Superior temporal gyrus (tissue), 1 donor: ENCODE results near the gene E2F1.
"Not testable (repeated sequence)": the region's sequence is repeated elsewhere in the genome, so short reads cannot be mapped to it uniquely, and the experiment has no call there.

Source experiments
- DNase-seq: peaks from one replicate; pipeline ENCODE4 v3.0.0-alpha.2; 2016; ENCODE audit errors: extremely low spot score

Gene E2F1

GRCh38 chr20:33658929-33659328 is 27.3 kb downstream of the E2F1 start:
- no peak for DNase-seq

DNA sequence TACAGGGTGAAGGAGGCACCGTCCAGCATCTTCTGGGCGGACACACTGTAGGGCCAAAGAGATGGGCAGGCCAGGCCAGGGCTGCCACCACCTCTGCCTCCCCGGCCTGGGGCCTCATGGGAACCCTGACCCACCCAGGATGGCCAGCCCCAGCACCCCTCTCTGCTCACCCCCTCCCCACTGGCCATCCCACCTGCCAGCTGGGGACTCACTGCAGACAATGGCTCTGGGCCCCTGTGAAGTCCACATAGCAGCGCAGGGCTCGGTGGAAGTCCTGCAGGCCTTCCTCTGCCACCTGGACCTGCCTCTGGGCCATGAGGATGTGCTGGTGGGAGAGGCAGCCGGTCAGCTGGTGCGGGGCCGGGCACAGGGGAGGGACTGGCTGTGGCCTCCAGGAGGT is 27.7 kb downstream of the E2F1 start:
- no peak for DNase-seq

GRCh38 chr20:33657704-33658095 is 28.5 kb downstream of the E2F1 start:
- no peak for DNase-seq

GRCh38 chr20:33656783-33657703 is 29.1 kb downstream of the E2F1 start:
- no peak for DNase-seq

DNA sequence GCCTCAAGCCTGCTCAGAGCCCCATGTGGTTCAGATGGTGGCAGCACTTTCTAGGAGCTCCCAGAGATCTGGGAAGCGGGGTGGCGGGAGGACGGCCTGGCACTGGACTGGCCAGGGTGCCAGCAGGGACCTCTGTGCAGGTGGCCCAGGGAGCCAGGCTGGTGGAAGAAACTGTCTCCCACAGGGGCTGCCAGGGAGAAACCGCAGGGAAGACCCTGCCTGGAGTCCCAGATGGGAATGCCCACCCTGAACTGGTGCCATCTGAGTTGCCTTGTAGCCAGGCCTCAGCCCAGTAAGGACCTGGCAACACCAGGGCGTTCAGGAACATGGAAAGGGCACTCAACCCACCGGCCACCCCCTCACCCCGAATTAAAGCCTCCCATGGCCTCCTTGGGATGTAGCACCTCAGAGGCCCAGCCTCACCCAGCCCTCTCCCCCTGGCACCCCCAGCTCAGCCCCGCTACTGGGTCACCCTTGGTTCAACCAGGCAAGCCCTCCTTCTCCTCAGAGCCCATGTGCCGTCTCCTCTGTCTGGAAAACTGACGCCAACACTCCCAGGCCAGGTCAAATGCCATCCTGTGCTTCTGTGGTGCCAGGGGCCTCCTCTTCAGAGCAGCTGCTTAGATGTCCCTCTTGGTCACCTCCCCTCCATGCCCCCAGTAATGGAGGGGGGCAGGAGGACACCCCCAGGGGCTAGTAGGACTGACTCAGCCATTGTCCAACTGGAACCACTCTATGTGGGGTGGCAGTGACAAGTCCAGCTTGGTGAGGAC is 30.0 kb downstream of the E2F1 start:
- DNase-seq: no peak

GRCh38 chr20:33655164-33655563 is 31.0 kb downstream of the E2F1 start:
- no peak for DNase-seq

DNA sequence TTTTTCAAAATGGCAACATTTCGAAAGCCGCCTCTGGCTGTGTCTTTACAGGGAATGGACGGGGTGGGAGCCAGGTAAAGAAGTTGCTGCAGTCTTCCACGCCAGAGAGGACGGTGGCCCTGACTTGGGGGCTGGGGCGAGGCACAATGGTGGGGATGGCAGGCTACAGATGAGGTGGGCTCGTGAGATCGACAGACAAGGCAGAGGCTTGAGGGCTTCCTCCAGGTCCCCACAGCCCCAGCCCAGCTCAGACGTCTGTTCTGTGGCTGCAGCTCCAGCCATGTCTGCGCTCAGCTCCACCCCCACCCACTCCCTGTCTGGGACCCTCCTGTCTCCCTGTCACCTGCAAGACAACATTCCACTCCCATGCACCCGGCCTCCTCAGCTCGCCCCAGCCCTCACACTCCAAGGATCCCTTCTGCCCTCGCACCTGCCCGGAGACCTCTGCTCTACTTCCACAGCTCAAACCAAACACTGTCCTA is 31.5 kb downstream of the E2F1 start:
- no peak for DNase-seq

GRCh38 chr20:33653900-33654596 is 32.1 kb downstream of the E2F1 start:
- DNase-seq: no peak

DNA sequence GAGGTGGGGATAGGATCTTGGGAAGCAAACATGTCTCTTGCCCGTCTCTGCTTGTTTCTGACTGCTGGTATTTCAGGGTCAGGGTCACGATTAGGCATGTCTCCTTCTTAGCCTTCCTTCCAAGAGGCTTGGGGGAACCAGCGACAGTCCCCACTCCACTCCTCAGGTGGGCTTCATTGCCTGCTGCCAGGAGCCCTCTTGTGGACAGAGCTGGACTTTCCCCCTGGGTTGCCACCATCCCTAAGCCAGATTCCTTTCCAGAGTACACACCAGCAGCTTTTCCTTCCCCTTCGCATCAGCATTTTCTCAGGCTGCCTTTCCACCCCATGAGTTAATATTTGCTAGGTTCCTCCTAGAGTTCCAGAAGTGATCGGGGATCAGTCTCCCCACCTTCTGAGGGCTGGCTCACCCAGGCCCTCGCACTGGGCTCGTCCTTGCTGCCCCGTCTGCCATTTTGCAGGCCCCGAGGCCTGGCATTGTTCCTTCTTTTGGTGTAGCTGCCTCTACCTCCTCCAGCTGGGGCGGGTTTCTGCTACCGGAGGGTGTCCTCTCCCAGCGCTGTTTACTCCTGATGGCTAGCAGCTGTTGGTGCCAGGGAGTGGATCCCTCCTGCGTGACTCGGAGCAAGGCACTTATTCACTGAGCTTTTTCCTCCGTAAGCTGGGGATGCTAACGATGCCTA is 32.8 kb downstream of the E2F1 start:
- peak; percentile 82 for DNase-seq

DNA sequence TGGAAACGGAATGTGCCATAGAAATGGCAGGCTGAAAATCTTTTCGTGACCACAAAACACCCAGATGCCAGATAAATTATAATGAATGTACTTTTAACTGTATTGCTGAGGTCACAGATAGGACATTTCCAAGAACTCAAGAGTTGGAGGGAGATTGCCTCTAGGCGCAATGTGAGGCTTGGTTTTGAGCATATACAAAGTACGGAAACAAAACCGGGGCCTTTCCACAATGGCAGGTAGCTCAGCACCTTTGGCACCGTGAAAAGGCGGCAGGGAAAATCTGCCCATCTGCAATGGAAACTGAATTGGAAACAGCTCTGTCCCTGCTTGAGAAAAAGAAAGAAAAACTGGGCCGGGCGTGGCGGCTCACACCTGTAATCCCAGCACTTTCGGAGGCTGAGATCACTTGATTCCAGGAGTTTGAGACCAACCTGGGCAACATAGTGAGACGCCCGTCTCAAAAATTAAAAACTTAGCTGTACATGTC is 34.6 kb downstream of the E2F1 start:
- no peak for DNase-seq

GRCh38 chr20:33650753-33651561 is 35.2 kb downstream of the E2F1 start:
- no peak for DNase-seq

DNA sequence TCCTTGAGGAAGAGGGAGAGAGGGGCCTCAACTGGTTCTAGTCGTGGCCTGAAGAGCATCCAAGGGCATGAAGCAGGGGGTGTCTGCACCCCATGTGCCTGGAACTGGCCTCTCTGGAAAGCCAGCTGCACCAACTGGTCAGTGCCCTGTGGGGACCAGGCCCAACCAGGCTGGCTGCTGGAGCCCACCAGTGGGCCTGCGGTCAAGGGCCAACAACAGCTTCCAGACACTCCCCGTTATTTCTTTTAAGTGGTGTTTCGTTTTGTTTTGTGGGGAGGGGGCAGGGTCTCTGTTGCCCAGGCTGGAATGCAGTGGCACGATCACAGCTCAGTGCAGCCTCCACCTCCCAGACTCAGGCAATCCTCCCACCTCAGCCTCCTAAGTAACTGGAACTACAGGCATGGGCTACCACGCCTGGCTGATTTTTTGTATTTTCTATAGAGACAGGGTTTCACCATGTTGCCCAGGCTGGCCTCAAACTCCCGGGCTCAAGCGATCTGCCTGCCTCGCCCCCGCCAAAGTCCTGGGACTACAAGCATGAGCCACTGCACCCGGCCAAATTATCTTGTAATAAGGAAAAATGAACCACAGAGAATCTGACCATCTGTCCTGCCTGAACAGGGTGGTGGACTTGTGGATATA is 36.0 kb downstream of the E2F1 start:
- DNase-seq: no peak

DNA sequence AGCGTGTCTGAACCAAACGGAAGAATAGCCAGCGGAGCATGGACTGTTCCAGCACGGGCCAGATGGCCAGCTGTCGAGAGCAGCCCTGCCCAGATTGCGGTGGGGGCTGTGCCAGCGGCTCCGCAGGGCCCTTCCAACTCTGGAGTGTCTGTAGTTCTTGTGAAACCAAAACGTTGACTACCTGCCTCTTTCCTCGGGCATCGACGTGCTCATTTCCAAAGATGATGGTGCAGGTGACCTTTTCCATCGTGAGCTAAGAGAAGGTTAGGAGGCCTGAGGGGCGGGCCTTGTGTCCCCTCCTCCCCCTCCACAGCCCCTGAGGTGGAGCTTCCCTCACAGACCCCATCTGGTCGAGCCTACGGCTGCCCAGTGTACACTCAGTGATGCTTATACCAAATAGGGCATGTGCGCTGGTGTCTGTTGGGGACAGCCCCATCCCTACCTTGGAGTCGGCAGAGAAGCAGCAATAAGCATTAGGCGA is 36.9 kb downstream of the E2F1 start:
- peak; percentile 70 for DNase-seq

DNA sequence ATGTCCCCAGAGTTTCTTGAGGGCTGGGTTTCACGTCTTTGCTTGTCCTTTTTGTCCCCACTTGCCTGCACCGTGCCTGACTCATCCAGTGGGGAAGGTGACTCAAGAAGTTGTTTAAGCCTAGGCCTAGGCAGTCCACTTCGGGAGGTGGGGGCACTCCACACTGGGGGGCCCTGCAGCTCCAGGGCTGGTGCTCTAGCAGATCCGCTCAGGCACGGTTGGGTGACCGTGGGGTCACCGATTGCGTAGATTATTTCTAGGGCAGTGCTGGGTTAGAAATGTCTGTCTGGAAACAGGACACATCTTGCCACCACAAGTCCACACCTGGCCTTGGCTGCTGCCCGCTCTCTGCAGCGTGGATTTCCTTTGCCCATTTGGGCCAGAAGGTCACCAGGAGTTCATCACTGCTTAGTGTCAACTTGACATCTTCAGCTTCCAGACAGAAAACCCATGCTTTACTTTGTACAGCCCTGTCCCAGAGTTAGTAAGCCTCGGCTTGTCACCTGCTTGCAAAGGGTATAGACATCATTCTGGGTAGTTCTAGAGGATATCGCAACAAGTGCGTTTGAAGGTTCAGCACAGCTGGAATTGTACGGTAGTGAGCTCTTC is 37.7 kb downstream of the E2F1 start:
- DNase-seq: no peak

DNA sequence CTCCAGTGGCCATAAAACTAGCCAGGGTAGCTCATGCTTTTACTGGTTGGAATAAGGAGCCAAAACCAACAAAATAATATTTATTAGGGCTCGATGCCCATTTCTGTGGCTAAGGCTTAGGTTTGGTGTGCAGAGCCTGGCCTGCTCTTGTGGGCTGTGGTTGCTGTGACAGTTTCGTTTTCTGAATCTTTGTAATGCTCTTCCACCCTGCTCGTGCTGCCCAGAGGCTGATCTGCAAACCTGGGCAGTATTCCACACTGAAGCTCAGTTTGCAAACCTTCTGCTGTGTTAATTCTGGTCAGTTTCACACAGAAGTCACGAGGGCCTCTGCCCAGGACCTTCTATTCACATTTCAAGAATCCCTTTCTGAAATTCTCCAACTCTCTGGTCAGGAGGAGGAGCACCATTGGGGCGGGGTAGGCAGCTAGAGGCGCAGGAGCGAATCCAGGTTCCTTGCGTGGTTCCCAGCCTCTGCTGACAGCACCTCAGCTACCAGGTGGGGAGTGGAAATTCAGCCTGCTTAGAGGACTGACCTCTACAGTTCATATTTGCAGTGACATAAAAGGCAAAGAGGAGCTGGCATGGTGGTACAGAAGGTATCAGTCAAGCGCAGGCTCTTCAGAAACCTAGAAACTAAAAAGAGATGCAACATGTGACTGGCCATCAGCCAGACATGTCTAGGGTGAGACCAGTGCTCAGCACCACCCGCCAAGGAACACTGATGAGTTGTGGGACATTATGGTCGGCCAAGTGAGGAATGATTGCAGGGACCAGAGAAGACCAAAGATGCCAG is 38.4 kb downstream of the E2F1 start:
- no peak for DNase-seq

- DNase-seq: not testable (repeated sequence)
These were observed 39.1 kb downstream of the E2F1 start for GRCh38 chr20:33646959-33647602.

DNA sequence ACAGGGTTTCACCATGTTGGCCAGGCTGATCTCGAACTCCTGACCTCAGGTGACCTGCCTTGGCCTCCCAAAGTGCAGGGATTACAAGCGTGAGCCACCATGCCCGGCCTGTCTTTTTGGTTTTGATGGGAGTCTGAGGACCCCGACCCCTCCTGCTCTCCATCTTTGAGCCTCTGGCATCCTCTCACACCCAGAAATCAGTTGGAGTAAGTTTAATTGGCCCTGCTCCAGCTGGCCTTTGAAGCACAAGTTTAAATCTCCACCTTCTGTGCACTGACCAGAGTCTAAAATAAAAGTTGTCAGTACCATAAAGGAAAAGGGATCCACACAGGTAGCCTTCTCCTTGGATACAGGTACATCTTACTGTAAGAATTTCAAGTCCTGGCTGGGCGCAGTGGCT is 40.0 kb downstream of the E2F1 start:
- no peak for DNase-seq

GRCh38 chr20:33645396-33645795 is 40.8 kb downstream of the E2F1 start:
- no peak for DNase-seq
